Adipose tissue (tissue), 3 donors: ENCODE results near the gene CDAN1. TPM values are rescaled to one million over a fixed set of nuclear protein-coding genes. Genes with fewer than 3 reads are reported as not detected.

Experiments used
- H3K27ac ChIP-seq: one replicate; pipeline ENCODE4 v1.5.1; 2013; ENCODE audit warnings: low read depth, low read length
- WGBS, 3 donors: extraction: QIAGEN DNeasy Blood & Tissue Kit; methylation state at CpG; one replicate each; pipeline ENCODE4 v1.1.7; 2013; 5-methylcytosine and 5-hydroxymethylcytosine counted together
- polyA plus RNA-seq, 3 donors: library from polyadenylated mRNA; stranded (reverse); fragments of 200-250 nt; gene quantifications; one replicate each; pipeline ENCODE4 v1.2.3, GENCODE V29; 2013
- donor health status: healthy with polysubstance abuse.
- donor health status: Bipolar disorder and iron deficiency.
- donor health status: healthy.

Gene CDAN1
- polyA plus RNA-seq, 3 donors, result 6.3 to 8.8 (median 7.6) TPM

GRCh38 chr15:42735382-42736165 lies 1.4 kb downstream of the CDAN1 start:
- WGBS, 3 donors, result 83 to 87% (median 86%) methylated on average over 19 of the region's 19 CpGs
- H3K27ac ChIP-seq, result no peak overlapping the region

GRCh38 chr15:42734076-42734672 lies 2.8 kb downstream of the CDAN1 start:
- 57 to 96% (median 93%) methylated on average over 6 of the region's 6 CpGs for WGBS, 3 donors
- H3K27ac ChIP-seq, result no peak overlapping the region

GRCh38 chr15:42733027-42733426 lies 3.9 kb downstream of the CDAN1 start:
- WGBS, 3 donors, result 93 to 96% (median 93%) methylated on average over 10 to 11 of the region's 11 CpGs

GRCh38 chr15:42732095-42732827 lies 4.7 kb downstream of the CDAN1 start:
- WGBS, 3 donors, result 86 to 90% (median 88%) methylated on average over 15 of the region's 15 CpGs
- no peak overlapping the region for H3K27ac ChIP-seq

More at GRCh38 chr15:42733027-42733426, 3.9 kb downstream of the CDAN1 start:
- H3K27ac ChIP-seq, result no peak overlapping the region

GRCh38 chr15:42731461-42731860 lies 5.5 kb downstream of the CDAN1 start:
- no peak overlapping the region for H3K27ac ChIP-seq
- WGBS, 3 donors, result 81 to 90% (median 85%) methylated on average over 6 of the region's 6 CpGs

GRCh38 chr15:42730536-42730935 lies 6.4 kb downstream of the CDAN1 start:
- 89 to 95% (median 93%) methylated on average over 14 of the region's 14 CpGs for WGBS, 3 donors
- no peak overlapping the region for H3K27ac ChIP-seq

- 68 to 92% (median 73%) methylated on average over 8 of the region's 8 CpGs for WGBS, 3 donors
- H3K27ac ChIP-seq, result no peak overlapping the region
Observed at GRCh38 chr15:42730135-42730534, 6.8 kb downstream of the CDAN1 start.

- no peak overlapping the region for H3K27ac ChIP-seq
- 83 to 95% (median 91%) methylated on average over 7 of the region's 7 CpGs for WGBS, 3 donors
Observed at GRCh38 chr15:42729409-42729808, 7.5 kb downstream of the CDAN1 start.

- WGBS, 3 donors, result 81 to 91% (median 88%) methylated on average over 14 of the region's 14 CpGs
- no peak overlapping the region for H3K27ac ChIP-seq
Observed at GRCh38 chr15:42728972-42729371, 8.0 kb downstream of the CDAN1 start.

- 82 to 93% (median 83%) methylated on average over 5 of the region's 5 CpGs for WGBS, 3 donors
- H3K27ac ChIP-seq, result no peak overlapping the region
Observed at GRCh38 chr15:42728560-42728959, 8.4 kb downstream of the CDAN1 start.

- H3K27ac ChIP-seq, result no peak overlapping the region
Observed at GRCh38 chr15:42727750-42728381, 9.1 kb downstream of the CDAN1 start.

GRCh38 chr15:42726114-42726513 lies 10.8 kb downstream of the CDAN1 start:
- WGBS, 3 donors, result 83 to 90% (median 86%) methylated on average over 11 of the region's 11 CpGs
- no peak overlapping the region for H3K27ac ChIP-seq

More at GRCh38 chr15:42727750-42728381, 9.1 kb downstream of the CDAN1 start:
- WGBS, 3 donors, result 84 to 85% (median 84%) methylated on average over 13 of the region's 13 CpGs

GRCh38 chr15:42725331-42725903 lies 11.5 kb downstream of the CDAN1 start:
- WGBS, 3 donors, result 88 to 92% (median 90%) methylated on average over 12 of the region's 12 CpGs
- no peak overlapping the region for H3K27ac ChIP-seq

- no peak overlapping the region for H3K27ac ChIP-seq
- WGBS, 3 donors, result 87 to 94% (median 91%) methylated on average over 6 of the region's 6 CpGs
Observed at GRCh38 chr15:42724276-42724675, 12.7 kb downstream of the CDAN1 start.

GRCh38 chr15:42723068-42723467 lies 13.9 kb downstream of the CDAN1 start:
- 73 to 92% (median 91%) methylated on average over 4 of the region's 4 CpGs for WGBS, 3 donors
- no peak overlapping the region for H3K27ac ChIP-seq

- H3K27ac ChIP-seq, result no peak overlapping the region
- 70 to 73% (median 70%) methylated on average over 3 of the region's 3 CpGs for WGBS, 3 donors
Observed at GRCh38 chr15:42721916-42722315, 15.0 kb downstream of the CDAN1 start.

GRCh38 chr15:42721016-42721415 lies 15.9 kb downstream of the CDAN1 start:
- WGBS, 3 donors, result 80 to 82% (median 81%) methylated on average over 6 of the region's 6 CpGs
- H3K27ac ChIP-seq, result no peak overlapping the region

GRCh38 chr15:42720071-42720470 lies 16.9 kb downstream of the CDAN1 start:
- no peak overlapping the region for H3K27ac ChIP-seq
- WGBS, 3 donors, result 90 to 97% (median 93%) methylated on average over 3 of the region's 3 CpGs
